Type B pancreatic cell (in vitro differentiated cells): Measurements from ENCODE around the gene TSC22D4. TPM values are rescaled to one million over a fixed set of nuclear protein-coding genes. Genes with fewer than 3 reads are reported as not detected.

Source experiments
- DNase-seq: peaks from one replicate; pipeline ENCODE4 v3.0.0; 2021; ENCODE audit warnings: mixed read lengths; ENCODE audit not compliant: unreplicated experiment; ENCODE audit errors: extremely low spot score
- H3K27ac Mint-ChIP-seq: 2 replicates; pipeline ENCODE4 v1.8.0; 2021; ENCODE audit warnings: mild to moderate bottlenecking, mixed read lengths
- H3K27me3 Mint-ChIP-seq: 2 replicates; pipeline ENCODE4 v1.8.0; 2021; ENCODE audit warnings: mixed read lengths
- H3K36me3 Mint-ChIP-seq: 2 replicates; pipeline ENCODE4 v1.8.0; 2021; ENCODE audit warnings: mixed read lengths
- H3K4me1 Mint-ChIP-seq: one replicate; pipeline ENCODE4 v1.8.0; 2021; ENCODE audit warnings: mixed read lengths; ENCODE audit not compliant: unreplicated experiment
- H3K4me3 Mint-ChIP-seq: 2 replicates; pipeline ENCODE4 v1.8.0; 2021; ENCODE audit warnings: mild to moderate bottlenecking, mixed read lengths
- H3K9me3 Mint-ChIP-seq: 2 replicates; pipeline ENCODE4 v1.8.0; 2021; ENCODE audit warnings: mixed read lengths
- total RNA-seq: library from RNA; stranded (reverse); gene quantifications from 2 replicates; pipeline ENCODE4 v1.2.1, GENCODE V29; 2021; ENCODE audit warnings: low replicate concordance
- TF ChIP-seq, protein P1 (sequence below): fragments of 200-600 bp; sonication (generic); conservative IDR thresholded peaks from 2 replicates; pipeline ENCODE4 v1.5.0; 2021; ENCODE audit warnings: antibody characterized with exemption, mild to moderate bottlenecking

Gene TSC22D4
- total RNA-seq, 1 donor from 2014 or later: 45.3 TPM

DNA sequence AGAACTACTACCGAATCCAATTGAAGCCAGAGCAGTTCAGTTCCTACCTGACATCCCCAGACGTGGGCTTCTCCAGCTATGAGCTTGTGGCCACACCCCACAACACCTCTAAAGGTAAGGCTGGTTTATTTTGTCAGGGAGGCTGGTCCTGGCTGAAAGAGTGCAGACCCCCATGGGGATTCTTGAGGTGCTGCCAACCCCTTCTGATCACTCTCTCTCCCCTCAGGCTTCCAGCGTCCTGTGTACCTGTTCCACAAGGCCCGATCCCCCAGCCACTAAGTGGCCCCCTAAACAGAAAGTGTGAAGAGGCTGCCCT lies 45.8 kb downstream of the TSC22D4 start:
- TF ChIP-seq, protein P1, sequence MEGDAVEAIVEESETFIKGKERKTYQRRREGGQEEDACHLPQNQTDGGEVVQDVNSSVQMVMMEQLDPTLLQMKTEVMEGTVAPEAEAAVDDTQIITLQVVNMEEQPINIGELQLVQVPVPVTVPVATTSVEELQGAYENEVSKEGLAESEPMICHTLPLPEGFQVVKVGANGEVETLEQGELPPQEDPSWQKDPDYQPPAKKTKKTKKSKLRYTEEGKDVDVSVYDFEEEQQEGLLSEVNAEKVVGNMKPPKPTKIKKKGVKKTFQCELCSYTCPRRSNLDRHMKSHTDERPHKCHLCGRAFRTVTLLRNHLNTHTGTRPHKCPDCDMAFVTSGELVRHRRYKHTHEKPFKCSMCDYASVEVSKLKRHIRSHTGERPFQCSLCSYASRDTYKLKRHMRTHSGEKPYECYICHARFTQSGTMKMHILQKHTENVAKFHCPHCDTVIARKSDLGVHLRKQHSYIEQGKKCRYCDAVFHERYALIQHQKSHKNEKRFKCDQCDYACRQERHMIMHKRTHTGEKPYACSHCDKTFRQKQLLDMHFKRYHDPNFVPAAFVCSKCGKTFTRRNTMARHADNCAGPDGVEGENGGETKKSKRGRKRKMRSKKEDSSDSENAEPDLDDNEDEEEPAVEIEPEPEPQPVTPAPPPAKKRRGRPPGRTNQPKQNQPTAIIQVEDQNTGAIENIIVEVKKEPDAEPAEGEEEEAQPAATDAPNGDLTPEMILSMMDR: no peak
- peaks cover 35% of the 10 kb centered on the region for H3K4me1 Mint-ChIP-seq
- H3K4me3 Mint-ChIP-seq: peak overlapping the region; percentile 90
- peak overlapping the region; percentile 93 for H3K27ac Mint-ChIP-seq
- DNase-seq: no peak
- H3K27me3 Mint-ChIP-seq: peaks cover 15% of the 10 kb centered on the region
- H3K9me3 Mint-ChIP-seq: no peaks in the 10 kb centered on the region
- peaks cover 26% of the 10 kb centered on the region for H3K36me3 Mint-ChIP-seq

GRCh38 chr7:100432621-100433275 lies 46.3 kb downstream of the TSC22D4 start:
- Mint-ChIP-seq H3K9me3 (no peaks in the 10 kb centered on the region), H3K4me3 (peak overlapping the region; percentile 90), H3K27ac (peak overlapping the region; percentile 93), H3K36me3 (peaks cover 26% of the 10 kb centered on the region), H3K4me1 (peaks cover 35% of the 10 kb centered on the region), H3K27me3 (peaks cover 17% of the 10 kb centered on the region)
- TF ChIP-seq, protein P1: no peak
- DNase-seq: no peak

DNA sequence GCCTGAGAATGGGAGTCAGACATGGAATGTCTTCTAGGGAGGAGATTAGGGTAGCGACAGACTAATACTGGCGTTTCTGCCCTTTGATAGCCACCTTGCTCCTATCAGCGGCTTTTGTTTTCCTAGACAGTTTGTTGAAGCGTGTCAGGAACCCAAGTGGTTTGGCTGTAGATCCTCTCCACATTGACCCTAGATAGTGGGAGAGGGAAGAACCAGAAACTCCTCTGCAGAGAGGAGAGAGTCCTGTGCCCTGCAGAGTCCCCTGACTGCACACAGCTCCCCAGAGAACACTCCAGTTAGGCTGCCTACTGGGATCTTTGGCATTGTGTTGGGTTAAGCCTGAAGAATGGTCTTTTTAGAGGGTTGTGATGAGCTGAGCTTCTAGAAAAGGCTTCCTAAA lies 47.0 kb downstream of the TSC22D4 start:
- H3K9me3 Mint-ChIP-seq: no peaks in the 10 kb centered on the region
- H3K27ac Mint-ChIP-seq: peak overlapping the region; percentile 93
- H3K4me3 Mint-ChIP-seq: peak overlapping the region; percentile 90
- H3K4me1 Mint-ChIP-seq: peaks cover 35% of the 10 kb centered on the region
- TF ChIP-seq, protein P1: no peak
- H3K36me3 Mint-ChIP-seq: peaks cover 26% of the 10 kb centered on the region
- H3K27me3 Mint-ChIP-seq: peaks cover 17% of the 10 kb centered on the region
- no peak for DNase-seq

DNA sequence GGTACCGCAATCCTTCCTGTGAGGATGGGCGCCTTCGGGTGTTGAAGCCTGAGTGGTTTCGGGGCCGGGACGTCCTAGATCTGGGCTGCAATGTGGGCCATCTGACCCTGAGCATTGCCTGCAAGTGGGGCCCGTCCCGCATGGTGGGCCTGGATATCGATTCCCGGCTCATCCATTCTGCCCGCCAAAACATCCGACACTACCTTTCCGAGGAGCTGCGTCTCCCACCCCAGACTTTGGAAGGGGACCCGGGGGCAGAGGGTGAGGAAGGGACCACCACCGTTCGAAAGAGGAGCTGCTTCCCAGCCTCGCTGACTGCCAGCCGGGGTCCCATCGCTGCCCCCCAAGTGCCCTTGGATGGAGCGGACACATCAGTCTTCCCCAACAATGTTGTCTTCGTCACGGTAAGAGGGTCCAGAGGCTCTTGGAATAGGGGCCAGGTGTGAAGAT lies 47.7 kb downstream of the TSC22D4 start:
- no peak for DNase-seq
- Mint-ChIP-seq H3K27ac (peak overlapping the region; percentile 72), H3K4me1 (peaks cover 35% of the 10 kb centered on the region), H3K27me3 (peaks cover 17% of the 10 kb centered on the region), H3K4me3 (peak overlapping the region; percentile 90), H3K9me3 (no peaks in the 10 kb centered on the region), H3K36me3 (peaks cover 23% of the 10 kb centered on the region)
- TF ChIP-seq, protein P1: no peak

DNA sequence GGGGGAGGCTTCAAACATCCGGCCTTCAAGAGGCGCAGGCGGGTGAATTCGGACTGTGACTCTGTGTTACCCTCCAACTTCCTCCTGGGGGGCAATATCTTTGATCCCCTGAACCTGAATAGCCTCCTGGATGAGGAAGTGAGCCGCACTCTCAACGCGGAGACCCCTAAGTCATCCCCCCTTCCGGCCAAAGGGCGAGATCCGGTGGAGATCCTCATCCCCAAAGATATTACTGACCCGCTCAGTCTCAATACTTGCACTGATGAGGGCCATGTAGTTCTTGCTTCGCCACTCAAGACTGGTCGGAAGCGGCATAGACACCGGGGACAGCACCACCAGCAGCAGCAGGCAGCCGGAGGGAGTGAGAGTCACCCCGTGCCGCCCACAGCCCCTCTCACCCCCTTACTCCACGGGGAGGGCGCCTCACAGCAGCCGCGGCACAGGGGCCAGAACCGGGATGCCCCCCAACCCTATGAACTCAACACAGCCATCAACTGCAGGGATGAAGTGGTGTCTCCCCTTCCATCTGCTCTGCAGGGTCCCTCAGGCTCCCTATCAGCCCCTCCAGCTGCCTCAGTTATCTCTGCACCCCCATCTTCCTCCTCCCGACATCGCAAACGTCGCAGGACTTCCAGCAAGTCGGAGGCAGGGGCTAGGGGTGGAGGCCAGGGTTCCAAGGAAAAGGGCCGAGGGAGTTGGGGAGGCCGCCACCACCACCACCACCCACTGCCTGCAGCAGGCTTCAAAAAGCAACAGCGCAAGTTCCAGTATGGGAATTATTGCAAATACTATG lies 48.3 kb downstream of the TSC22D4 start:
- peaks cover 35% of the 10 kb centered on the region for H3K4me1 Mint-ChIP-seq
- H3K36me3 Mint-ChIP-seq: peaks cover 23% of the 10 kb centered on the region
- no peak for DNase-seq
- H3K27ac Mint-ChIP-seq: peak overlapping the region; percentile 81
- peaks cover 17% of the 10 kb centered on the region for H3K27me3 Mint-ChIP-seq
- H3K9me3 Mint-ChIP-seq: no peaks in the 10 kb centered on the region
- TF ChIP-seq, protein P1: no peak
- peak overlapping the region; percentile 89 for H3K4me3 Mint-ChIP-seq
